Panc1 (cell line): ENCODE data around the gene LSM12. TPM values are rescaled to one million over a fixed set of nuclear protein-coding genes. Genes with fewer than 3 reads are reported as not detected.

ENCODE experiments used
- ATAC-seq: fragments of 200-7000 bp; cut with Tn5 transposase; 2 replicates; pipeline ENCODE4 v1.9.1; 2020; ENCODE audit warnings: mild to moderate bottlenecking, moderate library complexity
- BruUV-seq: library from RNA; stranded (reverse); fragments of 400-500 nt; replicated peaks from 2 replicates; lab custom pipeline; 2021; lab: Mats Ljungman, UMichigan
- CTCF ChIA-PET: fragments of 300-600 bp; sonication (Branson Sonifier 250); formaldehyde crosslinking; loops from one replicate; lab custom pipeline; 2022; ENCODE audit warnings: antibody characterized with exemption; lab: Charles Lee
- POLR2A ChIA-PET: fragments of 300-600 bp; sonication (Branson Sonifier 250); formaldehyde crosslinking; loops from one replicate; lab custom pipeline; 2022; ENCODE audit warnings: antibody characterized with exemption; lab: Charles Lee
- DNase-seq: peaks from one replicate; pipeline ENCODE4 v3.0.0-alpha.2; 2010; ENCODE audit warnings: low read depth, low spot score
- H3K27ac ChIP-seq: 2 replicates; pipeline ENCODE4 v1.5.1; 2011; ENCODE audit warnings: mild to moderate bottlenecking, low read length, inconsistent platforms
- H3K27me3 ChIP-seq: fragments of 200-500 bp; sonication (Bioruptor generic); 2 replicates; pipeline ENCODE4 v1.6.0; 2014; ENCODE audit warnings: low read length, inconsistent platforms; ENCODE audit not compliant: control insufficient read depth, insufficient read depth
- H3K36me3 ChIP-seq: fragments of 200-500 bp; sonication (Bioruptor generic); 2 replicates; pipeline ENCODE4 v1.5.1; 2014; ENCODE audit warnings: inconsistent platforms, mild to moderate bottlenecking, low read length, moderate library complexity; ENCODE audit not compliant: control insufficient read depth, insufficient read depth
- H3K4me1 ChIP-seq: 2 replicates; pipeline ENCODE4 v1.5.1; 2011; ENCODE audit warnings: inconsistent platforms, mild to moderate bottlenecking, low read length, moderate library complexity; ENCODE audit not compliant: control insufficient read depth, insufficient read depth
- H3K4me3 ChIP-seq, 2 experiments: 2 replicates each; pipeline ENCODE4 v1.5.1; 2011 to 2012; ENCODE audit warnings: low read depth in 2 of 2, low read length in 2 of 2, mild to moderate bottlenecking in 2 of 2, inconsistent platforms in 1 of 2, moderate library complexity in 1 of 2
- H3K9me3 ChIP-seq: fragments of 200-500 bp; sonication (Bioruptor generic); 2 replicates; pipeline ENCODE4 v1.5.1; 2014; ENCODE audit warnings: low read depth, mild to moderate bottlenecking, inconsistent platforms, low read length, moderate library complexity; ENCODE audit not compliant: control insufficient read depth, insufficient read depth
- CTCF ChIP-seq: fragments of 450-650 bp; IDR thresholded peaks from 2 replicates; pipeline ENCODE4 v1.5.1; 2017; ENCODE audit warnings: mild to moderate bottlenecking
- POLR2AphosphoS5 ChIP-seq: IDR thresholded peaks from 2 replicates; pipeline ENCODE4 v1.6.1; 2012; ENCODE audit warnings: mild to moderate bottlenecking, low read depth, low read length, moderate library complexity
- REST ChIP-seq, 2 experiments: IDR thresholded peaks; 2 replicates each; pipeline ENCODE4 v1.6.1; 2011 to 2012; ENCODE audit warnings: low read depth in 2 of 2, control low read depth in 1 of 2, low read length in 1 of 2, mild to moderate bottlenecking in 1 of 2, moderate library complexity in 1 of 2; ENCODE audit not compliant: insufficient read depth in 1 of 2
- SIN3A ChIP-seq: IDR thresholded peaks from 2 replicates; pipeline ENCODE4 v1.6.1; 2012; ENCODE audit warnings: low read depth, mild to moderate bottlenecking, low read length, moderate library complexity, borderline replicate concordance; ENCODE audit not compliant: insufficient read depth
- TCF7L2 ChIP-seq: IDR thresholded peaks from 2 replicates; pipeline ENCODE4 v1.6.1; 2011; ENCODE audit warnings: mild to moderate bottlenecking, low read depth, low read length, inconsistent platforms
- in situ Hi-C: cut with HindIII; loops from 2 replicates; pipeline ENCODE4 v1.10.0; 2016; ENCODE audit warnings: low sequenced_read_pairs, low pct_unique_long_range_greater_than_20kb
- intact Hi-C: fragments of 100-400 bp; cut with micrococcal nuclease; formaldehyde crosslinking; loops from one replicate; pipeline ENCODE4 v1.10.0; 2022; ENCODE audit not compliant: unreplicated experiment
- total RNA-seq: library from RNA; stranded (reverse); gene quantifications from one replicate; pipeline ENCODE4 v1.2.1, GENCODE V29; 2021; ENCODE audit not compliant: unreplicated experiment

LSM12 gene
- total RNA-seq, 1 experiment from 2014 or later: 73.0 TPM

GRCh38 chr17:44091200-44091997, 24.9 kb upstream of the LSM12 start:
- no peak overlapping the region for H3K27ac ChIP-seq
- H3K27me3 ChIP-seq: no peaks in the 10 kb centered on the region
- POLR2A ChIA-PET: interaction anchor here (0.6 kb wide), 1 partner anchor 93 kb away, joined by 6 read pairs; no protein-coding TSS in a partner anchor
- H3K36me3 ChIP-seq: no peaks in the 10 kb centered on the region
- ATAC-seq (no peak), DNase-seq (no peak)
- intact Hi-C loops (no loop called here), in situ Hi-C loops (no loop called here)
- BruUV-seq: no TSS peak
- CTCF ChIA-PET: interaction anchor here (0.6 kb wide), 1 partner anchor 8 kb away, joined by 4 read pairs; no protein-coding TSS in a partner anchor
- TF ChIP-seq TCF7L2 (no peak), CTCF (no peak)
- no peaks in the 10 kb centered on the region for H3K9me3 ChIP-seq
- peaks cover 18% of the 10 kb centered on the region for H3K4me1 ChIP-seq
- no peak overlapping the region for H3K4me3 ChIP-seq

GRCh38 chr17:44088254-44088653, 21.8 kb upstream of the LSM12 start:
- Histone ChIP-seq H3K9me3 (no peaks in the 10 kb centered on the region), H3K27me3 (no peaks in the 10 kb centered on the region), H3K27ac (no peak overlapping the region), H3K4me1 (peaks cover 4% of the 10 kb centered on the region; the same call in 1 of the 2 replicates), H3K36me3 (no peaks in the 10 kb centered on the region), H3K4me3 (no peak overlapping the region)
- CTCF ChIA-PET: interaction anchor here (0.9 kb wide), 1 partner anchor 80 kb away, joined by 3 read pairs; no protein-coding TSS in a partner anchor
- BruUV-seq: no TSS peak
- DNase-seq (no peak), ATAC-seq (no peak)
- intact Hi-C loops (no loop called here), in situ Hi-C loops (no loop called here)
- POLR2A ChIA-PET: no interaction called here
- TF ChIP-seq POLR2AphosphoS5 (no peak), TCF7L2 (no peak), REST (IDR thresholded peaks at IDR 0.05; ENCODE audit: insufficient read depth in 1 of 2, low read depth in 2 of 2, low read length in 1 of 2) (no peak), CTCF (no peak), SIN3A (no peak)
